Activated naive CD4-positive, alpha-beta T cell treated with Interleukin-2 at 50 U/mL for 16 hours (primary cell): Measurements from ENCODE around the gene DHCR24.

ENCODE experiments used
- DNase-seq: peaks from one replicate; pipeline ENCODE4 v3.0.0-alpha.2; 2020

DHCR24 gene

GRCh38 chr1:54813485-54814125, 73.4 kb downstream of the DHCR24 start:
- DNase-seq: no peak

GRCh38 chr1:54812801-54813484, 74.1 kb downstream of the DHCR24 start:
- no peak for DNase-seq

GRCh38 chr1:54811739-54812655, 75.0 kb downstream of the DHCR24 start:
- no peak for DNase-seq

- DNase-seq: no peak
Measured at GRCh38 chr1:54811066-54811465, 75.9 kb downstream of the DHCR24 start.

- peak; percentile 72 for DNase-seq
Measured at GRCh38 chr1:54810153-54810942, 76.6 kb downstream of the DHCR24 start.

GRCh38 chr1:54809496-54810074, 77.4 kb downstream of the DHCR24 start:
- no peak for DNase-seq

GRCh38 chr1:54808443-54809207, 78.4 kb downstream of the DHCR24 start:
- DNase-seq: no peak

GRCh38 chr1:54807756-54808155, 79.2 kb downstream of the DHCR24 start:
- no peak for DNase-seq

GRCh38 chr1:54806931-54807611, 79.9 kb downstream of the DHCR24 start:
- DNase-seq: peak; percentile 19

- no peak for DNase-seq
Measured at GRCh38 chr1:54805981-54806381, 81.0 kb downstream of the DHCR24 start.

- no peak for DNase-seq
Measured at GRCh38 chr1:54805466-54805865, 81.5 kb downstream of the DHCR24 start.

- DNase-seq: peak; percentile 36
Measured at GRCh38 chr1:54804471-54805132, 82.4 kb downstream of the DHCR24 start.

GRCh38 chr1:54803761-54804470, 83.1 kb downstream of the DHCR24 start:
- DNase-seq: no peak

- peak; percentile 77 for DNase-seq
Measured at GRCh38 chr1:54800899-54801759, 85.9 kb downstream of the DHCR24 start, which contains the start of gene TTC22. TSS of gene TTC22 (minus strand) at chr1:54801323. CDS start at chr1:54801163, 160 bp downstream.

GRCh38 chr1:54800041-54800898, 86.7 kb downstream of the DHCR24 start:
- no peak for DNase-seq
